NB4 (cell line): ENCODE measurements around the gene RAB3C.

Experiments
- DNase-seq: peaks from one replicate; pipeline ENCODE4 v3.0.0; 2010; ENCODE audit warnings: low read depth
- H3K4me3 ChIP-seq: one replicate; pipeline ENCODE4 v1.5.1; 2011; ENCODE audit warnings: mild to moderate bottlenecking, low read depth, low read length, moderate library complexity
- CTCF ChIP-seq: IDR thresholded peaks from one replicate; pipeline ENCODE4 v1.5.1; 2012; ENCODE audit warnings: low read depth, low read length
- MAX ChIP-seq: IDR thresholded peaks from 2 replicates; pipeline ENCODE4 v1.6.1; 2011; ENCODE audit warnings: low read depth, low read length
- MYC ChIP-seq: IDR thresholded peaks from 2 replicates; pipeline ENCODE4 v1.6.1; 2011; ENCODE audit warnings: low read depth, low read length
- POLR2A ChIP-seq: IDR thresholded peaks from 2 replicates; pipeline ENCODE4 v1.6.1; 2011; ENCODE audit warnings: mild to moderate bottlenecking; ENCODE audit not compliant: insufficient read length; ENCODE audit errors: extremely low read depth

Gene RAB3C

GRCh38 chr5:58640011-58640410 is 57.1 kb downstream of the RAB3C start:
- no peak for DNase-seq
- no peak for TF ChIP-seq CTCF
- TF ChIP-seq MYC = no peak
- no peak for TF ChIP-seq POLR2A
- TF ChIP-seq MAX = no peak

GRCh38 chr5:58641533-58641932 is 58.7 kb downstream of the RAB3C start:
- H3K4me3 ChIP-seq = no peak overlapping the region
- no peak for DNase-seq

More at GRCh38 chr5:58640011-58640410, 57.1 kb downstream of the RAB3C start:
- no peak overlapping the region for H3K4me3 ChIP-seq

GRCh38 chr5:58648846-58649245 is 66.0 kb downstream of the RAB3C start:
- H3K4me3 ChIP-seq = no peak overlapping the region
- TF ChIP-seq CTCF (no peak), MYC (no peak), POLR2A (no peak), MAX (no peak)
- DNase-seq = no peak

More at GRCh38 chr5:58641533-58641932, 58.7 kb downstream of the RAB3C start:
- TF ChIP-seq POLR2A = no peak
- TF ChIP-seq CTCF = no peak
- no peak for TF ChIP-seq MYC
- no peak for TF ChIP-seq MAX

GRCh38 chr5:58649716-58650115 is 66.8 kb downstream of the RAB3C start:
- DNase-seq = no peak
- no peak for TF ChIP-seq MAX
- no peak for TF ChIP-seq POLR2A
- TF ChIP-seq MYC = no peak
- no peak for TF ChIP-seq CTCF
- H3K4me3 ChIP-seq = no peak overlapping the region

GRCh38 chr5:58653521-58653920 is 70.6 kb downstream of the RAB3C start:
- TF ChIP-seq CTCF = no peak
- no peak overlapping the region for H3K4me3 ChIP-seq
- DNase-seq = no peak

GRCh38 chr5:58666141-58666540 is 83.3 kb downstream of the RAB3C start:
- no peak overlapping the region for H3K4me3 ChIP-seq
- no peak for DNase-seq
- TF ChIP-seq CTCF (no peak), MYC (no peak), MAX (no peak), POLR2A (no peak)
